HG02938 (cell line): ENCODE data around the gene PGS1.

Source experiments
- ATAC-seq: cut with Tn5 transposase; IDR thresholded peaks from one replicate; pipeline ENCODE4 v1.9.1; 2021; ENCODE audit warnings: mild to moderate bottlenecking, moderate library complexity; ENCODE audit not compliant: unreplicated experiment

The PGS1 gene

DNA sequence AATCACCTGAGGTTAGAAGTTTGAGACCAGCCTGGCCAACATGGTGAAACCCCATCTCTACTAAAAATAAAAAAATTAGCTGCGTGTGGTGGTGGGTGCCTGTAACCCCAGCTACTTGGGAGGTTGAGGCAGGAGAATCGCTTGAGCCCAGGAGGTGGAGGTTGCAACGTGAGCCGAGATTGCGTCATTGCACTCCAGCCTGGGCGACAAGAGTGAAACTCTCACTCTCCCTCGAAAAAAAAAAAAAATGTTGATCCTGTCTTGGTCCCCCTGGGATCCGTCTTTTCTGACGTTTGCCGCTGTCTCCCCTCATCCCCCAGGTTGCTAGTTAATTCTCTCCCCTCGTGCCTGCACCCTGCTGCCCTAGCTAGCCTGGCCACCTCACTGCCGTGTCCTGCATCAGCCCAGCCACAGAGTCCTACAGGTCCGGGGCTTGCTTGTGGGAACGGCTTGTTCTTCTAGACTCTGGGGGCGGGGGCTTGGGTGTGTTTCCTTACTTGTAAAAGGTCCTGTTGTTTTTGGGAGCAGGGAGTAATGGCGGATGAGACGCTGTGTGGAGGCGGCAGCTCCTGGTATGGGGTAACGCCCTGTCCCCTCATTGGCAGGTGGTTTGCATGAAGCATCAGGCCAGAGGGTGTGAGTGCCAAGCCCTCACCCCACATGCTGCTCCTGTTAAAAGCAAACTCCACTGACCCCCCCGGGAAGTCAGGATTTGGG, 44.6 kb downstream of the PGS1 start:
- ATAC-seq, result no peak

DNA sequence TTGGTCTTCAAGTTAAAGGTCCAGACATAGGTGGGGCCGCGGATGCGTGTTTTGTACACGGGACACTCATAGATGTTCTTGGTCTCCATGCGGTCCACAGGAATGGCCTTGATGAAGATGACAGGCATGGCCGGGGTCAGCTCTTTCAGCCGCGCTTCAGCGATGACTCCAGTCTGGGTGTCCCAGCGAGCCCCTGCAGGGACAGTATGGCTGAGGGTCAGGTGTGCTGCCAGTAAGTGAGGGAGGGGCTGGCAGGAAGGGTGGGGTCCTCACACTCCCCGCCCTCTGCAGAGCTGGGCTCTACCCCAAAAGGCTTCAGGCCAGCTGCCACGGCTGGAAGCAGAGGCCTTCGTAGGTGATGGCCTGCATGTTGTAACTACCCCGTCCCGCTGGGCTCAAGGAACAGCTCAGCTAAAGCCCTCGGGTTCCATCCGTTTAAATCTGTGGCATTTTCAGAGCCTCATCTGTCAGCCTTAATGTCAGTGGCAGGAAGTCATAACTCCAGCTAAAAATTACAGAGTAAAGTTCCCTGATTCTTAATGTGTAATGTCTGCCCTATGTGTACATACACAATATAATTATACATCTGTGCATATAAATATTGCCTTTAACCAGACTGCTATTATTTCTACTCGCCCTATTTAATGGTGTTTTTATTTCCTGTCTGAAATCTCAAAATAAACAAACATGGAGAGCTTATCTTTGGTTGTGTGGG, 45.7 kb downstream of the PGS1 start:
- ATAC-seq, result no peak

DNA sequence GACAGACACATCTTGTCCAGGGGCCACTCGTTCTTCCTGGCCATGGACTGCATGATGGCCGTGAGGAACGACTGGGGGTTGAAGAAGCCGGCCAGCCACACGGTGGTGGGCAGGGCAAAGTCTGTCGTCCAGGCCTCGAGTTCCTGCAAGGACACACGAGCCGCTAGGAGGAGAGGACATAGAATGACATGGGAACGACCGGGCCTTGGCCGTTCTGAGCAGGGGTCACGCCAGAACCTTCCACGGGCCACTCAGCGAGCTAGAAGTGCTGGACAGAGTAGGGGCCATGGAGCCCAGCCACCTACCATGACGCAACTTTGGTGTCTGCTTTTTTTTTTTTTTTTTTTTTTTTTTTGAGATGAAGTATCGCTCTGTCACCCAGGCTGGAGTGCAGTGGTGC, 47.0 kb downstream of the PGS1 start:
- ATAC-seq, result no peak

DNA sequence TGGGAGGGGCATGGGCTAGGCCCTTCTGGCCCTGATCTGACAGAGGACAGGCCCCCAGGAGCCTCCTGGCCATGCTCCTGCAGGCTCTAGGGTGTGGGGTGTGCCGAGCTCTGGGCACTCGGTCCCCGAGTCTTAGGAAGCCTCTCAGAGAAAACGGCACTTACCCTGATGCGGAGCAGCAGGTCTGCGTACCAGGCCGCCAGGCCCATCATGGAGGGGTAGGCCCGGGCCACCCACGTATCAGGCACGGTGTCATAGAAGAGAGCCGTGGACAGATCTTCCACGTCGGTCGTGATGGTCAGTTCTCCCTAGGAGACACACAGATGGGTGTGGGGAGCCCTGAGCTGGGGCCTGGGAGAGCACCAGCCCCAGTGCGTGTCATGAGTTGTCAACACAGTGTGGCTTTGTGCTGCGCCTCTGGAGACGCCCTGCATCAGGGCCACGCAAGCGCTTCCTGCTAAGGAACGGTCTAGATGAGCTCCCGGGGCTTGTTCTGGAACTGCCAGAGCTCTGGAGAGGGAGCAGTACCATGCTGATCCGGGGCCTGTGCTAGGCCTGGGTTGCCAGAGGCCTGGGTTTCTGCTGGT, 47.9 kb downstream of the PGS1 start:
- no peak for ATAC-seq

DNA sequence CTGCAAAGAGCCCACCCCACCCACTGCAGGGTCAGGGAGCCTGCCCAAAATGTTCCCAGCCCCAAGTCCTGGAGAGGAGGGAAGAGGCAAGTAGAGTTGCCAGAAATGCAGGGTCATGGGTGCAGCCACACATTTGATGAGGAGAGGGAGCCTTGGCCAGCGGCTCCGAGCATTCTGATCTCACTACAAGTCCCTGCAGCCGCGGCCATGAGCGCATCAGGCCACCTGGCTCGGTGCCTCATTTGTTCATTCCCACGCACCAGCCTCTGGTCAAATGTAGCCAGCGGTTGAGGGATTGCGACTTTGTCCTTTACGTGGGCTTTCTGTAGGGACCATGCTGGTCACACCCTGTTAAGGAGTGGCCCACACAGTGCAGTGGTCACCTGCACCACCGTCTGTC, 48.7 kb downstream of the PGS1 start:
- ATAC-seq, result no peak

DNA sequence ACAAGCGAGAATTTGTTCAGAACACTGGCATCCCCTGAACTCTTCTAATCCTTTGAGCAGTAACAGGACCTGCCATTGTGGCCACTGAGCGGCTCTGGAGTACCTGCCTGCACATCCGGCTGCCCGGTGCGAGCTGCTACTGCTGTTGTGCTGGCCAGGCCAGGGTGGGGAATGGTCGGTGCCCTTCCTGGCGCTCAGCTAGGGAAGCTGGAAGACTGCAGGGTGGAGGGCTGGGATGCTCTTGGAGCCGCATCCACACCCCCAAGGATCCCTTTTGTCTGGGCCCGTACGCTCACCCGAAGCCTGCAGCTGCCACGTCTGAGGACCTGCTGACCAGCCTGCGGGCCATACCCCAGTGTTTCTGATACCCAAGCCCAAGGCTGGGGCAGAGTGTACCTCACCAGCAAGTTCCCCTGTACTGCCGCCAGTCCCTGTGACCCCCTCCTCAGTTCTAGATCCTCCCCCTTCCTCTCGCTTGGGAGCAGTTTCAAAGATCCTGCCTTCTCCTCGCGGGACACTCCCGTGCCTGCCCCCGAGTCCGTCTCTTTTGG, 49.7 kb downstream of the PGS1 start:
- ATAC-seq, result no peak

DNA sequence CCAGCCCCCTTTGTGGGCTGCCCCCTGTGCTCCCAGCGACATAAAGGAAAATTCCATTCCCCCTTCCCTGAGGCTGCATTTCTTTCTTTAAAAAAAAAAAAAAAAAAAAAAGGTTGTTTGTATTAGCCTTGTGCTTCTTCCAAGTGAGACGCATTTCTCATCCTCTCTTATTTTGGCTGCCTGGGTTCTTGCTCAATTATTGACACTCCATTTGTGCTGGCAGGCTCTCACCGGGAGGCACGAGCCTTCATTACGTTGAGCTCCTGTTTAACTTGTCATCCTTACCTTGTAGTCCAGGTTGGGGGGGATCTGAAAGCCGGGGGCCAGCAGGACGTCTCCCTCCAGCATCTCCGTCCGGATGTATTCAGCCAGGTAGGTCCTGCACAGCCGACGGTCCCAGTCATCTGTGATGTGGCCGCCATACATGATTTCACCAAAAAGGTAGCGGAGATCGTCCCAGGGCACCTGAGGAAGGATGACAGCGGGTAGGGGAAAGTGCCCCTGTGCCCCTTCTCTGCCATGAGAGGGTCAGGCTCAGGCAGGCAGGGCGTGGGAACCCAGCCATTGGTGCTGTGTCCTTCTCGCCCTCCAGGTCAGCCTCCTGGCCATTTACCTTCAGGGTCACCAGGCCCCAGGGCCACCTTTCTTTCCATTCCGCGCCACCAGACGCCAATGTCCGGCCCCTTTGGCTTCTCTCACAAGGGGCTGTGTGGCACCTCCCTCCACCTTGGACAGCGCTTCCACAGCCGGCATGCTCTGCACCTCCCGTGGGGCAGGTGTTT, 50.6 kb downstream of the PGS1 start:
- ATAC-seq, result no peak

DNA sequence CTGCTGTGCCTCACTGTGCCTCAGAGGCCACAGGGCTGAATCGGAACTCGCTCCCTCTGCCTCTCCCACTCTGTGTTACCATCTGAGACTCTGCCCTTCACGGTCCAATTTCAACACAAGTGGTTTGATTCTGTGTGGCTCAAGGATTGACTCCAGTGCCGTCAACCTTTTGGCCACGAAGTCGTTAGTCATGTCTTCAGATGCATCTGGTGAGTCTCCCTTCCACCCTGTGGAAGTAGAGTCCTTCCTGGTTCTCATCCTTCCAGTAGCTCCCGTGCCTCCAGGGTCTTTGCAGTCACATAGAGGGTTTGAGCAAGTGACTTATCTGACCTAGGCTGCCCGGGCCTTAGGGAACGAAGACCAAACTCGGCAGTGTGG, 51.2 kb downstream of the PGS1 start:
- no peak for ATAC-seq

DNA sequence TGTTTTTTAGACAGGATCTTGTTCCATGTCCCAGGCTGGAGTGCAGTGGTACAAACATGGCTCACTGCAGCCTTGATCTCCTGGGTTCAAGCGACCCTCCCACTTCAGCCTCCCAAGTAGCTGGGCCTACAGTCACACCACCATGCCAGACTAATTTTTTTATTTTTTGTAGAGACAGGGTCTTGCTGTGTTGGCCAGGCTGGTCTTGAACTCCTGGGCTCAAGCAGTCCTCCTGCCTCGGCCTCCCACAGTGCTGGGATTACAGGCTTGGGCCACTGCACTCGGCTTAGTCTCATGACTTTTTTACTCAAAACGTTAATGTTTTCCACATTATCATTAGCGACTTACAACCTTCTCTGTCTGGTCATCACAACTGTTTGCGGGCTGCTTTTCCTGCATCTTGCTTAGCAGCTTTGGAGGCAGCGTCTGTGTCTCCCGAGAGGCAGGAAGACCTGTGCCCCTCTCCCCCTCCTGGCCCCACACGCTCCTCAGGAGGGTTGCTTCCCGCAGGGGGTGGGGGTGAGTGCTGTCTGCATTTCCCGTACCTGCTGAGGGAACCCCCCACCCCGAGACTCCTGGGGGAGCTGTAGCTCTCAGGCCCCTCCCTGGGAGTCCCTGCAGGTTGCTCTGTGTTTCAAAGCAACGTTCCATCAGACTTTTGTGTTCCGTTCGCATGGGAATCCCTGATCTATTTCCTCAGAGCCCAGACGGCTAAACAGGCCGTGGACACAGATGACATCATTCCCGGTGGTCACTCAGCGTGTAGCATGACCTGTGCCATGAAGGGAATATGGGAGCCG, 52.6 kb downstream of the PGS1 start:
- no peak for ATAC-seq

DNA sequence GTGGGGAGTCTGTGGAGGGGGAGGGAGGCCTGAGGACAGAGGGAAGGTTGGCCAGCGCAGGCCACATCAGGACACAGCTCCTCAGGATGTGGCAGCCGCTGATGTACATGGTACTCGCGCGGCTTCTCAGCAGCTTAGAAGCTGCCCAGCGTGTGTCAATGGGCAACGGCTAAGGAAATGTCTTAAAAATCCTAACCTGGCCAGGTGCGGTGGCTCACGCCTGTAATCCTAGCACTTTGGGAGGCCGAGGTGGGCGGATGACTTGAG, 53.2 kb downstream of the PGS1 start:
- no peak for ATAC-seq

DNA sequence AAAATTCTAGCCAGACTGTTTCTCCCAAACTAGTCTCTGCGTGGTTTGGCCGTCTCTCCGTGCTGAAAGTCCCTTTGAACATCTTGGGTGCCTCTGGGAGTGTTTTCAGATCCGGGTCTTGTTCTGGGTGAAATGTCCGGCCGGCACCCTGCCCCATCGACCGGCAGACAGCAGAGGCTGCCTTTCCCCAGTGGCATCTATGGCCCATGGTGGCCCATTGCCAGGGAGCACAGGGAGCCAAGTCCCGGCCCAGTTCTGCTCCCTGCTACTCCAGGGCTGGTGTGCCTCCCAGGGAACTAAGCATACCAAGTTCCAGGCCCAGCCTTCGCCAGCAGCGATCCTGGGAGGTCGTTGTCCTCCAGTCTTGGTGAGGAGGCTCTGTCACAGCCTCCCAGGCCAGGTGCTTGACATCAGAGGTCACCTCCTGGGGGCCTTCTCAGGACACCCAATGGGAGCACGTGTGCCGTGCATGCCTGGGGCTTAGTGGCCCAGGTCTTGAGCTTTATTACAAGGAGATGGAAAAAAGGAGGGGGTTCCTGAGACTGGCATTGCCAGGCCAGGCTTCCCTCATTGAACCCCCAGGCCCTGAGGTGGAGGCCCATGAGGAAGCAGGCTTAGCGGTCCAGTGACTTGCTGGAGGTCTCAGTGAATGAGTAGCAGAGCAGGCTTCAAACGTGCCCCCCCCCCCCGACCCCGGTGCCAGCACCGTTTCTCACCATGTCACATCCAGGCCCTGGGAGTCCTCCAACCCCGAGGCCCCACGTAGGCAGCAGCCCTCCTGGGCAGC, 54.0 kb downstream of the PGS1 start:
- ATAC-seq, result no peak

DNA sequence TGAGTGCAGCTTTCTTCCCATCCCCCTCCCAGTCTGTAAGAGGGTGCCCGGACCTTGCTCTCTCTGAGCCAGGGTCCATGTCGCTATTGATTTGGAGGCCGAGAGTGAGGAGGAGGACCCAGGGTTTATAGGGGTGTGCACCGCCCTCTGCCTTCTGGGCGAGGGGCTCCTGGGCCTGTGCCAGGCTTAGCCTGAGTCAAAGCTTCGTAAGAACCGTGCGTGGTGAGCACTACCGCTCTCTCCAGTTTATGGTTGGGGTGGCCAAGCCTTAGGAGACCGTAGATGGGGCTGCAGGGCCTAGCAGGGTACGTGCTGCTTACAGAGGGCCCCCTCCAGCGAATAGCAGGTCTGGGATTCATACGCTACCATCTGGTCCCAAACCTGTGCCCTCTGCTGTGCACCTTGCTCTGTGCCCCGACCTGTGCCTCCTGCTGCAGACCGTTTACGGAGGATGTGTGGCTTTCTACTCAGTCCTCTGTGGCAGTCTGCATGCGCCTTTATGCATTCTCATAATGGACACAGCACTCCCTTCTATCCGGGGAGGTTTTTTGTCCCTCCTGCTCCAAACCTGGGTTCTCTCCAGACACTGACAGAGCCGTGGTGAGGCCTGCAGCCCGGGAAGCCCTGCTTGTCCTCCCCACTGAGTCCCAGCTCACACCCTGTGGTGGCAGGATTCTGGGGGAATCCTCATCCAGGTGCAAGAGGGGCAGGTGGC, 54.7 kb downstream of the PGS1 start:
- ATAC-seq, result no peak

DNA sequence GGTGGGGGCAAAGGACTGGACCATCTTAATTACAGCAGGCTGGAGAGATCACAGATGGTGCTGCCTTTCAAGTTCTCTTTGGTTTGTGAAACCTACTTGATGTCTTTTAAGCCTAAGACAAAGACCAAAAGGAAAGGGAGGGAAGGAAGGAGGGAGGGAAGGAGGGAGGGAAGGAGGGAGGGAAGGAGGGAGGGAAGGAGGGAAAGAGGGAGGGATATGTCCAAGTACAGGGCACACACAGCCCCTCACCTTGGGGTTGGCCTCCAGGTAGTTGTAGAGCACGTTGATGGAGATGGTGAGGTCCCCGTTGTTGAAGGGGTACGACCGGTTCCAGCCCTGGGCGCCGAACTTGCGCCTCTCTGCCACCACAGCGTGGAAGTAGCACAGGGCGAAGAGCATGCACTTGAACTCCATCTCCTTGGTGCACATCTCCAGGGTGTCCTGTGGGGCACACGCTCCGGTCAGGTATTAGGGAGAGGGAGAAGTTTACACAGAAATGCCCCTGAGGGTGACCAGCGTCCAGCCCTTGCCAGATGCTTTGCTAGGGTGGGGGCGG, 55.4 kb downstream of the PGS1 start:
- ATAC-seq, result no peak

DNA sequence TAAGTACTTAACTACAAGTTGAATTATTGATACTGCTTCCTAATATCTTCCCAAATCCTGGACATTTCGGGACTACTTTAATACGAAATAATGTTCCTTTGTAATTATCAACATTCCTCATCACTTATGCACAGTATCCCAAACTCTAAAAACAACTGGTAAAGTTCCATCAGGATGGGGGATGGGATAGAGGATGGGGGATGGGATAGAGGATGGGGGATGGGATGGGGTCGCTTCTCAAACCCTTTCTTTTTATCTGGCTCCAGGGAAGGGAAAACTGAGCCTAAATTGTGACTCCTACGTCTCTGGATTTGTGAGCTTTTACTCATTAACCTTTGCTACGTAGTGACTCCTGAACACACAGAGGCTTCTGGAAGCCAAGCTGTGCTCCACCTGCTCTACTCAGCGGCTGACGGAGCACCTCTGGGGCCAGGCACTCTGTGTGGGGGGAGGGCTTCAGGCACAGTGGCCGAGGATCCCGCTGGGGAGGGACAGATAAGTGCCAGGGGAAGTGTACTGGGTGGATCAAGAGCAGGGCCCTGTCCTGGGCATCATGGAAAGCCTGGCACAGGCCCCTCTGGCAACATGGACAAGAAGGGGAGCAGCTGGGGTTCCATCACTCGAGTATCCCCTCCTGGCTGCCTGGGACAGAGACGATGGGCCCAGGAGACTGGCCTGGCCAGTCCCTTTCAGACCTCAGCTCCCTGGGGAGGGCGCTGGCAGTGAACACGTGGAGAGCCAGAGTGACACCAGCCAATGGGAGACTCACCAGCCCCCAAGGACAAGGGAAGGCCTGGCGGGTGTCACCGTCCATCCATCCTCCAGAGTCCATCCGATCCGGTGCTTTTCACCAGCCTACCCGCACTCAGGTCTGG, 56.2 kb downstream of the PGS1 start:
- no peak for ATAC-seq

DNA sequence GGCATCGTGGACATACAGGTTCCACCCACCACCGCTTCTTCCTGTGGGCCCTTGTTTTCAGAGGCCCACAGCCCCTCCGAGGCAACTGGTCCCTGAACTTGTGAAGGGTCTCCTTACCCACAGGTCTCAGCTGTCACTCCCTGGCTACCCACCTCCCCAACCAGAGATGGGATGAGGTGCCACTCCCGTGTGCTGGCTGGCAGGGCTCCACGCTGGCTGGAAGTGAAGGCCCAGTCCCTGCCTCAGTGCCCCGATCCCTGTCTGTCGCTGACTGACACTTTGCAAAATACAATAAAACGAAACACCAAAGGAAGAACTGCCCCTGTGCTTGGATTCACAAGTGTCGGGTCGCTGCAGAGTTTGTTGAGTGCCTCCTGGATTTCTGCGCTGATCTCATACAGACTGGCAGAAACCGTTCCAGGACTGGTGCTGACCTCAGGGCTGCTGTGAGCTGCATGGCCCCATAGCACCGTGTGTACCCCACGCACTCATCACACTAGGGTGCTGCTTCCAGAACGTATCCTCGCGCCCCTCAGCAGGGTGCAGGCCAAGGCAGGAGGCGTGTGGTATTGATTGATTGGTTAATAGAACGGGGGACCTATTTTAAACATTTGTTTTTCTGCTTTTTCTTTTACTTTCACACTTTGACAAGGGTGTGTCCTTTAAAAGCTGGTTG, 57.0 kb downstream of the PGS1 start:
- ATAC-seq, result no peak

DNA sequence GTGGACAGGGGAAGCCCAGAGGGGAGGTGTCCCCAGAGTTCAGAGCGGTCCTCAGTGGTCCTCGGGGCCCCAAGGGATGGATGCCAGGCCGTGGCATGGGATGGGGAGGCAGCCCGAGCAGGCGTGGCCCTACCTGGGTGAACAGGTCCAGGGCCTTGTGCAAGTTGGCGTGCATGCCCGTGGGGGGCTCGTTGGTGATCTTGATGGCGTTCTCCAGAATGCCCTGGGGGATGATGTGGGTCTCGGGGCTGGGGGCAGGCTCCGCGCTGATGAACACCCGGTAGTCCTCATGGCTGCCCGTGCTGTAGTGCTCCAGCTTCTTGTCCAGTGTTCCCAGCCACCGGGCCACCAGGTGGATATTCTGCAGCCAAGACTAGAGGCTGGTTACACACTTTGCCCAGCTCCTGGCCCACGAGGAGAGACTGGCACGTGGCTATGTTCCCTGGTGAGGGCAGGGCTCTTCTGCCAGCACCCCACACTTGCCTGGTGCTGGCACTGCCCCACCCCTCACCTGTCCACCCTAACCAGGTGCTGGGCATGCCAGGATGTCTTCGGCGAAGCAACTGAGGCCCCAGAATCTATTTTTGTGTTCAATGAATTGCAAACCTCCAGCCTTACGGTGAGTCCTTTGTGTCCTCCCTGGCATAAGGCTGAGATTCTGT, 59.2 kb downstream of the PGS1 start:
- ATAC-seq, result no peak

DNA sequence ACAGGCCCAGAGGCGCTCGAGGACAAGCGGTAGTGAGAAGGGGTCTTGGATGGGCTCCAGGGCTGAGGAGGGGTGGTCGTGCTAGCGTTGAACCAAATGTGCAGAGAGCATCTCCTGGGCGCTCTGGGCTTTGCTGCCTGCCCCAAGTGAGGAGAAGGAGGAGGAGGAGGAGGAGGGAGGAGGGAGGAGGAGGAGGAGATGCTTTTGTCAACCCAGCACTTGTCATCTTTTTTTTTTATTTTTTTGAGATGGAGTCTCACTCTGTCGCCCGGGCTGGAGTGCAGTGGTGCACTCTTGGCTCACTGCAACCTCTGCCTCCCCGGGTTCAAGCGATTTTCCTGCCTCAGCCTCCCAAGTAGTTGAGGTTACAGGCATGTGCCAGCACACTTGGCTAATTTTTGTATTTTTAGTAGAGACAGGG, 59.8 kb downstream of the PGS1 start:
- ATAC-seq, result no peak
